Bronchial epithelial cell (primary cell): ENCODE results near the gene ATE1. TPM values are rescaled to one million over a fixed set of nuclear protein-coding genes. Genes with fewer than 3 reads are reported as not detected.

Experiments used
- DNase-seq: peaks from one replicate; pipeline ENCODE4 v3.0.0-alpha.2; 2010; ENCODE audit warnings: low read depth
- FAIRE-seq: peaks from 2 replicates; lab custom pipeline; 2011; peaks lifted over from hg19 to GRCh38; lab: Jason Lieb, UNC
- H3K27me3 ChIP-seq: 2 replicates; pipeline ENCODE4 v1.5.1; 2011; ENCODE audit warnings: low read length; ENCODE audit not compliant: control insufficient read depth, insufficient read depth
- H3K36me3 ChIP-seq: 2 replicates; pipeline ENCODE4 v1.5.1; 2011; ENCODE audit warnings: low read length; ENCODE audit not compliant: control insufficient read depth, insufficient read depth
- H3K4me3 ChIP-seq: 2 replicates; pipeline ENCODE4 v1.5.1; 2011; ENCODE audit warnings: mild to moderate bottlenecking, low read depth, low read length, control low read depth
- total RNA-seq: library from RNA; depleted of rRNA; stranded (reverse); fragments of >200 nt; gene quantifications from 2 replicates; pipeline ENCODE4 v1.2.1, GENCODE V29; 2014
- TF ChIP-seq, protein P1 (sequence below): IDR thresholded peaks from 2 replicates; pipeline ENCODE4 v1.5.1; 2011; ENCODE audit warnings: mild to moderate bottlenecking, moderate library complexity, low read length, control low read depth, inconsistent platforms; ENCODE audit not compliant: insufficient read depth, severe bottlenecking

The ATE1 gene
- total RNA-seq, 1 donor from 2014 or later, result 17.9 TPM

DNA sequence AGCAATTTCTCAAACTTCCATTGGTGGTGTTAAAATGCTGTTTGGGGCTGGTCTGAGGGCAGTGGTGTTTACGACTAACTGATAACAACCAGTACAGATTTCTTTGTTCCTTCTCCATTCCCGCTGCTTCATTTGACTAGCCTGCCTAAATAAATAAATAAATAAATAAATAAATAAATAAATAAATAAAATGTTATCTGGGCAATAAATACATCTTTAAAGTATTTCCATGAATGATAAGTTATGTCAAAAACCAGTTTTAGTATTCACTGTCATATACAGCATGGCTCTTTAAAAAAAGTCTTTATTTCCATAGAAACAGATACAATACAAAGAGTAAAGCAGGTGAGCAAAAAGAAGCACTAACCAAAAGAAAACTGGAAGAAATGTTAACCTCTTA lies 81.3 kb downstream of the ATE1 start:
- H3K4me3 ChIP-seq, result no peak overlapping the region
- no peak for DNase-seq
- no peaks in the 10 kb centered on the region for H3K36me3 ChIP-seq
- TF ChIP-seq, protein P1, sequence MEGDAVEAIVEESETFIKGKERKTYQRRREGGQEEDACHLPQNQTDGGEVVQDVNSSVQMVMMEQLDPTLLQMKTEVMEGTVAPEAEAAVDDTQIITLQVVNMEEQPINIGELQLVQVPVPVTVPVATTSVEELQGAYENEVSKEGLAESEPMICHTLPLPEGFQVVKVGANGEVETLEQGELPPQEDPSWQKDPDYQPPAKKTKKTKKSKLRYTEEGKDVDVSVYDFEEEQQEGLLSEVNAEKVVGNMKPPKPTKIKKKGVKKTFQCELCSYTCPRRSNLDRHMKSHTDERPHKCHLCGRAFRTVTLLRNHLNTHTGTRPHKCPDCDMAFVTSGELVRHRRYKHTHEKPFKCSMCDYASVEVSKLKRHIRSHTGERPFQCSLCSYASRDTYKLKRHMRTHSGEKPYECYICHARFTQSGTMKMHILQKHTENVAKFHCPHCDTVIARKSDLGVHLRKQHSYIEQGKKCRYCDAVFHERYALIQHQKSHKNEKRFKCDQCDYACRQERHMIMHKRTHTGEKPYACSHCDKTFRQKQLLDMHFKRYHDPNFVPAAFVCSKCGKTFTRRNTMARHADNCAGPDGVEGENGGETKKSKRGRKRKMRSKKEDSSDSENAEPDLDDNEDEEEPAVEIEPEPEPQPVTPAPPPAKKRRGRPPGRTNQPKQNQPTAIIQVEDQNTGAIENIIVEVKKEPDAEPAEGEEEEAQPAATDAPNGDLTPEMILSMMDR, result no peak
- no peak for FAIRE-seq
- H3K27me3 ChIP-seq, result no peaks in the 10 kb centered on the region

DNA sequence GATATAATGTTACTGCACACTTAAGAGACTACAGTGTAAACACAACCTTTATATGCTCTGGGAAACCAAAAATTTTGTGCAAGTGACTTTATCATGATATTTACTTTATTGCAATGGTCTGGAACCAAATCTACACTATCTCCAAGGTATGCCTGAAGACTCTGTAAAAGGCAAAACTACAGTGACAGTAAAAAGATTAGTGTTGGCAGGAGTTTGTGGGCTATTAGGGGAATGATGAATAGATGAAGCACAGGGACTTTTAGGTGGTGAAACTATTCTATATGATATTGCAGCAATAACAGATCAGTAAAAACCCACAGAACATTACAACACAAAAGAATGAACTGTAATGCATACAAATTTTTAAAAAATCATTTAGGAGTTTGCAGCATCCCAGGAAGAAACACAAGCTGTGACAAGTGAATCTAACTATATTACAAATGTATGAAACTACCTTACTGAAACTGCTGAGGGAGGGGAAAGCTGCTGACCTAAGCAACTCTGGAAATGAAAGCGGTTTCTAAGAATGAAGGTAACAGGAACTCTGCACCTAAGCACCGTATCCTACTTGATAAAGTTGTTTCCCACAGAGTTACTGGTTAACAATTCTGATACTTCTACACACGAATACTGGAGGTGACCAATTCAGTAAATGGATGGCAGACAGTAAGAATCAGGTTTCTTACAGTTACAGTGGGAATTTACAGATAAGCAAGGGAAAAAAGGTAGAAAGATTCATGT lies 82.6 kb downstream of the ATE1 start:
- FAIRE-seq (no peak), DNase-seq (no peak)
- no peaks in the 10 kb centered on the region for H3K36me3 ChIP-seq
- H3K27me3 ChIP-seq, result no peaks in the 10 kb centered on the region
- TF ChIP-seq, protein P1, result no peak
- no peak overlapping the region for H3K4me3 ChIP-seq

DNA sequence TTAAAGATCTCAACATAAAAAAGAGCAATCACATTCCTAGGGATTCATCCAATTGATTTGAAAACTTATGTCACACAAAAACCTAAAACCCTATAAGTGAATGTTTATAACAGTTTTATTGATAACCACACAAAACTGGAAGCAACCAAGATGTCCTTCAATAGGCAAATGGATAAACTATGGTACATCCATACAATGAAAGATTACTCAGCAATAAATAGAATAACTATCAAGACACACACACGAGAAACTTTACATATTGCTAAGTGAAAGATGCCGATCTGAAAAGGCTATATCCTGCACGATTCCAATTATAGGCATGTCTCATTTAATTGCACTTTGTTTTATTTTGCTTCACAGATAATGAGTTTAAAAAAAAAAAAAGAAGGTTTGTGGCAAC lies 83.3 kb downstream of the ATE1 start:
- no peak for FAIRE-seq
- TF ChIP-seq, protein P1, result no peak

DNA sequence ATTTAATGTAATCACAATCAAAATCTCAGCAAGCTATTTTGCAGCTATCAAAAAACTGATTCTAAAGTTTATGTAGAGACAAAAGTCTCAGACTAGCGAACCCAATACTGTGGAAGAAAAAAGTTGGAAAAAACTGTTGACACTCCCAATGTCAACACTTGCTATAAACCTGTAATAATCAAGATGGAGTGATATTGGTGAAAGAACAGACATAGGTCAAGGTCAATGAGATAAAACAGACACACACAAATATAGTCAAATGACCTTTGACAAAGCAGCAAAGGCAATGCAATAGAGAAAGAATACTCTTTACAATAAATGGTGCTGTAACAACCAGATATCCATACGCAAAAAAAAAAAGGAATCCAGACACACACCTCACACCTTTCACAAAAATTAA lies 84.5 kb downstream of the ATE1 start:
- Histone ChIP-seq H3K27me3 (no peaks in the 10 kb centered on the region), H3K4me3 (no peak overlapping the region), H3K36me3 (no peaks in the 10 kb centered on the region)
- no peak for FAIRE-seq
- TF ChIP-seq, protein P1, result no peak
- no peak for DNase-seq

More for the DNA sequence above, 83.3 kb downstream of the ATE1 start:
- no peak overlapping the region for H3K4me3 ChIP-seq
- H3K27me3 ChIP-seq, result no peaks in the 10 kb centered on the region
- no peaks in the 10 kb centered on the region for H3K36me3 ChIP-seq
- no peak for DNase-seq

DNA sequence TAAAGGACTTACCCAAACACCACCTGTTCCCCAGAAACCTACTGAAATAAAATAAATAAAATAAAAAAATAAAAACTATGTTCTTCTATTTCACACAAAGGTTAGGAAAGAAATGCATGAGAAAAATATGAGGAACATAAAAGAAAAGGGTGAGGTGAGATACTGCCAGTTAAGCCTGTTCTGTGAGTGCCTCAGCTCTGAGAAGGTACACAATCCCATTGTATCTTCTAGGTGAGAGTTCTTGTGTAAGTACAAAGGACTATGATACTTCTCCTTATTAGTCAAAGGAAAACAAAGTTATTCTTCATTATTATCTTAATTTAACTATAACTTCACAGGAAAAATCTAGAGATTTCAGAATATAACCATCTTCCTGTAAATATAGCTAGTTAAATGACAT lies 86.0 kb downstream of the ATE1 start:
- FAIRE-seq, result no peak
- Histone ChIP-seq H3K27me3 (no peaks in the 10 kb centered on the region), H3K4me3 (no peak overlapping the region), H3K36me3 (no peaks in the 10 kb centered on the region)
- DNase-seq, result peak; percentile 29
- TF ChIP-seq, protein P1, result no peak

DNA sequence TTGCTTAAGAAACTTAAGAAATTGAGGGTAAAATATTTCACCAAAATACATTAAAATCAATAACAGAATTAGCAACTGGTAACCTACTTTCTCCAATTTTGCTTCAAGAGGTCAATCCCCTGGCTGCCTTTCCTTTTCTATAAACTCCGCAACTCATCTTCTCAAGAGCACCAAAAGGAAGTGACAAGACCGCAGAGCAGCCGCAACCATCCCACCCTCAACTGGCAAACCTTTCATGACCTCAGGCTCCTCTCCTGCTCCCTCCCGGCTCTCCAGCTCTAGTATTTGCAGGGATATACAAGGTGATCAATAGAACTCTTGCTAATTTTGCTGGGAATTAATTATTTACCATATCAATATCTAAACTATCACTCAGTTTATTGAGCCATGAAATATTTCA lies 88.9 kb downstream of the ATE1 start:
- Histone ChIP-seq H3K4me3 (no peak overlapping the region), H3K36me3 (no peaks in the 10 kb centered on the region), H3K27me3 (no peaks in the 10 kb centered on the region)
- DNase-seq (no peak), FAIRE-seq (no peak)
- TF ChIP-seq, protein P1, result no peak
